WTC11 (cell line): Measurements from ENCODE around the gene AK5. TPM values are rescaled to one million over a fixed set of nuclear protein-coding genes. Genes with fewer than 3 reads are reported as not detected.

Experiments used
- ATAC-seq: fragments of 200-7000 bp; cut with Tn5 transposase; 2 replicates; pipeline ENCODE4 v1.10.0; 2021; ENCODE audit warnings: mild to moderate bottlenecking, moderate library complexity
- CTCF ChIA-PET: fragments of 300-600 bp; sonication (Branson Sonifier 250); formaldehyde crosslinking; loops from one replicate; lab custom pipeline; 2021; ENCODE audit warnings: antibody characterized with exemption; lab: Charles Lee
- POLR2A ChIA-PET: fragments of 350-600 bp; sonication (Branson Sonifier 250); formaldehyde crosslinking; loops from one replicate; lab custom pipeline; 2021; ENCODE audit warnings: antibody characterized with exemption; lab: Charles Lee
- DNase-seq: peaks from one replicate; pipeline ENCODE4 v3.0.0; 2021; ENCODE audit warnings: low spot score
- H3K27ac Mint-ChIP-seq: 2 replicates; pipeline ENCODE4 v1.8.0; 2021; ENCODE audit warnings: mixed read lengths
- H3K27me3 Mint-ChIP-seq: 2 replicates; pipeline ENCODE4 v1.8.0; 2021; ENCODE audit warnings: low read depth, mild to moderate bottlenecking, moderate library complexity, mixed read lengths
- H3K36me3 Mint-ChIP-seq: 2 replicates; pipeline ENCODE4 v1.8.0; 2021; ENCODE audit warnings: mixed read lengths
- H3K4me1 Mint-ChIP-seq: 2 replicates; pipeline ENCODE4 v1.8.0; 2022; ENCODE audit warnings: mixed read lengths
- H3K4me3 Mint-ChIP-seq: 2 replicates; pipeline ENCODE4 v1.8.0; 2021; ENCODE audit warnings: mild to moderate bottlenecking, moderate library complexity, mixed read lengths
- H3K9me3 Mint-ChIP-seq: 2 replicates; pipeline ENCODE4 v1.8.0; 2021; ENCODE audit warnings: mixed read lengths
- AR ChIP-seq: fragments of 250-450 bp; sonication (Bioruptor Pico); IDR thresholded peaks from 2 replicates; pipeline ENCODE4 v1.9.0; 2021; ENCODE audit warnings: mild to moderate bottlenecking
- CBFB ChIP-seq: sonication (generic); formaldehyde crosslinking; IDR thresholded peaks from 2 replicates; pipeline ENCODE4 v1.8.1; 2022; ENCODE audit warnings: mild to moderate bottlenecking, low read depth, missing genetic modification reagents
- CDX4 ChIP-seq: fragments of 250-450 bp; sonication (Bioruptor Pico); IDR thresholded peaks from 2 replicates; pipeline ENCODE4 v1.9.0; 2021; ENCODE audit warnings: moderate library complexity, mild to moderate bottlenecking, inconsistent platforms, borderline replicate concordance
- E2F1 ChIP-seq: sonication (generic); formaldehyde crosslinking; IDR thresholded peaks from 2 replicates; pipeline ENCODE4 v1.8.0; 2022; ENCODE audit warnings: mild to moderate bottlenecking, missing genetic modification reagents
- JUN ChIP-seq: sonication (generic); formaldehyde crosslinking; IDR thresholded peaks from 2 replicates; pipeline ENCODE4 v1.8.0; 2023; ENCODE audit warnings: mild to moderate bottlenecking, missing genetic modification reagents
- MLX ChIP-seq: sonication (generic); formaldehyde crosslinking; IDR thresholded peaks from 2 replicates; pipeline ENCODE4 v1.8.1; 2023; ENCODE audit warnings: mild to moderate bottlenecking, missing genetic modification reagents, moderate library complexity
- MYBL2 ChIP-seq: sonication (generic); formaldehyde crosslinking; IDR thresholded peaks from 2 replicates; pipeline ENCODE4 v1.8.1; 2023; ENCODE audit warnings: mild to moderate bottlenecking, moderate library complexity, missing genetic modification reagents
- NFATC4 ChIP-seq: fragments of 250-450 bp; sonication (Bioruptor Pico); IDR thresholded peaks from 2 replicates; pipeline ENCODE4 v1.9.0; 2021; ENCODE audit warnings: mild to moderate bottlenecking
- NFYB ChIP-seq: sonication (generic); formaldehyde crosslinking; conservative IDR thresholded peaks from 2 replicates; pipeline ENCODE4 v1.8.0; 2022; ENCODE audit warnings: low read depth, missing genetic modification reagents
- NR1H2 ChIP-seq: sonication (generic); formaldehyde crosslinking; IDR thresholded peaks from 2 replicates; pipeline ENCODE4 v1.9.0; 2021; ENCODE audit warnings: mild to moderate bottlenecking, moderate library complexity, missing genetic modification reagents
- NR3C1 ChIP-seq: sonication (generic); formaldehyde crosslinking; conservative IDR thresholded peaks from 2 replicates; pipeline ENCODE4 v1.8.1; 2023; ENCODE audit warnings: low read depth, mild to moderate bottlenecking, missing genetic modification reagents
- PREB ChIP-seq: sonication (generic); formaldehyde crosslinking; IDR thresholded peaks from 2 replicates; pipeline ENCODE4 v1.8.1; 2022; ENCODE audit warnings: mild to moderate bottlenecking, missing genetic modification reagents, moderate library complexity, borderline replicate concordance
- RELA ChIP-seq: sonication (generic); formaldehyde crosslinking; IDR thresholded peaks from 2 replicates; pipeline ENCODE4 v1.8.1; 2022; ENCODE audit warnings: missing genetic modification reagents, mild to moderate bottlenecking, borderline replicate concordance
- RORB ChIP-seq: fragments of 250-450 bp; sonication (Bioruptor Pico); IDR thresholded peaks from 2 replicates; pipeline ENCODE4 v1.9.0; 2021; ENCODE audit warnings: mild to moderate bottlenecking
- SMAD3 ChIP-seq: sonication (generic); formaldehyde crosslinking; IDR thresholded peaks from 2 replicates; pipeline ENCODE4 v1.8.0; 2022; ENCODE audit warnings: missing genetic modification reagents, mild to moderate bottlenecking, borderline replicate concordance
- SMAD4 ChIP-seq: sonication (generic); formaldehyde crosslinking; IDR thresholded peaks from 2 replicates; pipeline ENCODE4 v1.8.0; 2022; ENCODE audit warnings: mild to moderate bottlenecking, missing genetic modification reagents
- TCF7 ChIP-seq: sonication (generic); formaldehyde crosslinking; IDR thresholded peaks from 2 replicates; pipeline ENCODE4 v1.8.0; 2022; ENCODE audit warnings: mild to moderate bottlenecking, low read depth, missing genetic modification reagents, moderate library complexity
- TP53 ChIP-seq: sonication (generic); formaldehyde crosslinking; IDR thresholded peaks from 2 replicates; pipeline ENCODE4 v1.8.1; 2023; ENCODE audit warnings: mild to moderate bottlenecking, missing genetic modification reagents
- ZNF138 ChIP-seq: sonication (generic); formaldehyde crosslinking; conservative IDR thresholded peaks from 2 replicates; pipeline ENCODE4 v1.8.1; 2022; ENCODE audit warnings: mild to moderate bottlenecking, moderate library complexity, missing genetic modification reagents
- ZNF263 ChIP-seq: sonication (generic); formaldehyde crosslinking; IDR thresholded peaks from 2 replicates; pipeline ENCODE4 v1.8.1; 2022; ENCODE audit warnings: low read depth, mild to moderate bottlenecking, moderate library complexity, missing genetic modification reagents
- ZNF317 ChIP-seq: sonication (generic); formaldehyde crosslinking; IDR thresholded peaks from 2 replicates; pipeline ENCODE4 v1.8.1; 2023; ENCODE audit warnings: low read depth, mild to moderate bottlenecking, moderate library complexity, missing genetic modification reagents, borderline replicate concordance
- ZNF396 ChIP-seq: fragments of 250-450 bp; sonication (Bioruptor Pico); IDR thresholded peaks from 2 replicates; pipeline ENCODE4 v1.8.0; 2021; ENCODE audit warnings: mild to moderate bottlenecking, moderate library complexity, borderline replicate concordance
- total RNA-seq: library from RNA; stranded (reverse); gene quantifications from 3 replicates; pipeline ENCODE4 v1.2.3, GENCODE V29; 2021

AK5 gene
- total RNA-seq, 1 experiment from 2014 or later, result 3.0 TPM

GRCh38 chr1:77354536-77354935 lies 72.7 kb downstream of the AK5 start:
- POLR2A ChIA-PET, result no interaction called here
- CTCF ChIA-PET, result no interaction called here
- ATAC-seq (no peak), DNase-seq (no peak)
- Mint-ChIP-seq H3K4me1 (no peaks in the 10 kb centered on the region), H3K27me3 (no peaks in the 10 kb centered on the region), H3K9me3 (no peaks in the 10 kb centered on the region), H3K4me3 (no peak overlapping the region), H3K27ac (no peak overlapping the region), H3K36me3 (no peaks in the 10 kb centered on the region)
- no peak for TF ChIP-seq MLX (CRISPR knock-in tag)
- TF ChIP-seq NFYB (CRISPR knock-in tag), result no peak
- no peak for TF ChIP-seq RORB
- no peak for TF ChIP-seq JUN
- no peak for TF ChIP-seq ZNF396
- no peak for TF ChIP-seq PREB (CRISPR knock-in tag)
- TF ChIP-seq TCF7 (CRISPR knock-in tag), result no peak
- TF ChIP-seq NR3C1 (CRISPR knock-in tag), result no peak
- TF ChIP-seq RELA, result no peak
- TF ChIP-seq ZNF317, result no peak
- TF ChIP-seq AR (CRISPR knock-in tag), result no peak
- TF ChIP-seq NFATC4 (CRISPR knock-in tag), result no peak
- TF ChIP-seq SMAD3 (CRISPR knock-in tag), result no peak
- TF ChIP-seq MYBL2 (CRISPR knock-in tag), result no peak
- no peak for TF ChIP-seq CBFB (CRISPR knock-in tag)
- no peak for TF ChIP-seq NR1H2
- TF ChIP-seq ZNF138 (CRISPR knock-in tag), result no peak
- TF ChIP-seq ZNF263, result no peak

GRCh38 chr1:77355010-77355409 lies 73.2 kb downstream of the AK5 start:
- Mint-ChIP-seq H3K27ac (no peak overlapping the region), H3K4me3 (no peak overlapping the region), H3K9me3 (no peaks in the 10 kb centered on the region), H3K27me3 (no peaks in the 10 kb centered on the region), H3K36me3 (no peaks in the 10 kb centered on the region), H3K4me1 (peaks cover 4% of the 10 kb centered on the region; the same call in 1 of the 2 replicates)
- ATAC-seq (no peak), DNase-seq (no peak)
- ChIA-PET POLR2A (no interaction called here), CTCF (no interaction called here)
- TF ChIP-seq TP53, result no peak
- TF ChIP-seq SMAD4 (CRISPR knock-in tag), result no peak
- no peak for TF ChIP-seq CDX4 (CRISPR knock-in tag)
- TF ChIP-seq E2F1, result no peak
